H1 (cell line): ENCODE results near the gene CPED1.

Experiments
- CTCF ChIP-seq, 3 experiments: IDR thresholded peaks; 1 replicate in 2 of 3; 2 replicates in 1 of 3; pipeline versions ENCODE4 v1.5.1 to v1.6.1; 2011; ENCODE audit warnings: low read length in 3 of 3, mild to moderate bottlenecking in 3 of 3, inconsistent platforms in 2 of 3, low read depth in 1 of 3, moderate library complexity in 1 of 3; ENCODE audit not compliant: insufficient read depth in 1 of 3; ENCODE audit errors: control extremely low read depth in 1 of 3
- EZH2 ChIP-seq: fragments of 200-600 bp; sonication (generic); IDR thresholded peaks from 2 replicates; pipeline ENCODE4 v1.7.1; 2012; ENCODE audit warnings: low read depth, mild to moderate bottlenecking, moderate library complexity, low read length, inconsistent platforms; ENCODE audit not compliant: severe bottlenecking
- POLR2AphosphoS5 ChIP-seq: IDR thresholded peaks from 2 replicates; pipeline ENCODE4 v1.6.1; 2011; ENCODE audit warnings: low read depth, low read length
- RXRA ChIP-seq: IDR thresholded peaks from 2 replicates; pipeline ENCODE4 v1.6.1; 2011; ENCODE audit warnings: low read depth, mild to moderate bottlenecking, low read length, moderate library complexity; ENCODE audit not compliant: insufficient read depth

GRCh38 chr7:121272676-121273075, 284.2 kb downstream of the CPED1 start:
- TF ChIP-seq RXRA, result no peak
- no peak for TF ChIP-seq CTCF (IDR thresholded peaks at IDR 0.05; ENCODE audit: control extremely low read depth in 1 of 3, insufficient read depth in 1 of 3, low read depth in 1 of 3, low read length in 3 of 3)
- no peak for TF ChIP-seq EZH2
- no peak for TF ChIP-seq POLR2AphosphoS5
